GM10248 (cell line): Measurements from ENCODE around the gene PYY.
"Not testable (repeated sequence)": the region's sequence is repeated elsewhere in the genome, so short reads cannot be mapped to it uniquely, and the experiment has no call there.

Source experiments
- CTCF ChIA-PET: fragments of 300-600 bp; sonication (Branson Sonifier 250); formaldehyde crosslinking; extraction: SDS; loops from one replicate; lab custom pipeline; 2021; ENCODE audit warnings: antibody characterized with exemption; lab: Yijun Ruan, JAX
- POLR2A ChIA-PET: fragments of 350-650 bp; sonication (Branson Sonifier 250); formaldehyde crosslinking; extraction: SDS; loops from one replicate; lab custom pipeline; 2020; ENCODE audit warnings: antibody characterized with exemption; lab: Yijun Ruan, JAX
- DNase-seq: peaks from one replicate; pipeline ENCODE4 v3.0.0; 2012; ENCODE audit errors: extremely low spot score
- CTCF ChIP-seq: IDR thresholded peaks from 2 replicates; pipeline ENCODE4 v1.5.1; 2012; ENCODE audit warnings: mild to moderate bottlenecking, low read depth; ENCODE audit errors: extremely low read depth, missing control alignments, control extremely low read depth

Gene PYY

GRCh38 chr17:43974382-43975266 is 20.9 kb upstream of the PYY start:
- POLR2A ChIA-PET, result no interaction called here
- DNase-seq, result no peak
- CTCF ChIA-PET, result interaction anchor here (1.0 to 1.8 kb wide), 2 partner anchors 31 to 65 kb away, joined by 5 read pairs; no protein-coding TSS in a partner anchor
- no peak for TF ChIP-seq CTCF

- POLR2A ChIA-PET, DNase-seq: not testable (repeated sequence)
- CTCF ChIA-PET, result interaction anchor here (0.9 kb wide), 2 partner anchors 22 to 62 kb away, joined by 3 read pairs; no protein-coding TSS in a partner anchor
Observed at GRCh38 chr17:43972444-43973212, 18.9 kb upstream of the PYY start.

- POLR2A ChIA-PET, DNase-seq: not testable (repeated sequence)
- CTCF ChIA-PET, result interaction anchor here (0.9 to 2.1 kb wide), 2 partner anchors 27 to 61 kb away, joined by 3 to 9 read pairs; no protein-coding TSS in a partner anchor
Observed at GRCh38 chr17:43971436-43971835, 17.7 kb upstream of the PYY start.

- ChIA-PET CTCF (interaction anchor here (2.1 kb wide), 1 partner anchor 26 kb away, joined by 9 read pairs; no protein-coding TSS in a partner anchor), POLR2A (interaction anchor here (0.6 kb wide), 1 partner anchor 92 kb away, joined by 5 read pairs; no protein-coding TSS in a partner anchor)
- no peak for TF ChIP-seq CTCF
- DNase-seq, result no peak
Observed at GRCh38 chr17:43970366-43970765, 16.6 kb upstream of the PYY start.

- ChIA-PET CTCF (interaction anchor here (1.1 kb wide), 1 partner anchor 23 kb away, joined by 7 read pairs; no protein-coding TSS in a partner anchor), POLR2A (no interaction called here)
- DNase-seq, result no peak
- TF ChIP-seq CTCF, result no peak
Observed at GRCh38 chr17:43967251-43967875, 13.6 kb upstream of the PYY start.

- ChIA-PET CTCF (no interaction called here), POLR2A (no interaction called here)
Observed at GRCh38 chr17:43966276-43966675, 12.5 kb upstream of the PYY start.

More at GRCh38 chr17:43966276-43966675, 12.5 kb upstream of the PYY start:
- DNase-seq, result no peak
- no peak for TF ChIP-seq CTCF
